Measurements from ENCODE around the gene ROPN1B.

The ROPN1B gene

DNA sequence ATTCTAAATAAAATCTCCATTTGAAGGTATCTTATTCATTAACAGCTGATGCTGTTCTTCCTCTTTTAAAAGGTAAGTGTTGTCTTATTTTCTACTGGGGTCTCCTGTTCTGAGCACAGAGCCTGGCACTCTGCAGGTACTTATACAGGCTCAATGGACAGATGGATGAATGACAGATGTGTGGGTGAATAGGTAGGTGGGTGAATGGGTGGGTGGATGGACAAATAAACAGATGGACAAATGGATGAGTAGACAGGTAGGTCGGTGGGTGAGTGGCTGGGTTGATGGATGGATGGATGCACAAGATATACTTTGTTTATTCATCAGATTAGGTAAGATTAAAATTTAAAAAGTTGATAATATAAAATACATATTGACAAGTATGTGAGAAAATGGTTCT lies 61.5 kb downstream of the ROPN1B start:
- no peak for DNase-seq (ENCODE audit: low read depth in 2 of 2)

GRCh38 chr3:126031981-126032471 lies 63.0 kb downstream of the ROPN1B start:
- DNase-seq (ENCODE audit: low read depth in 2 of 2): no peak

Measured in fibroblast of skin of left biceps (primary cell).